ENCODE measurements around the gene TRIM29.
"Not testable (repeated sequence)": the region's sequence is repeated elsewhere in the genome, so short reads cannot be mapped to it uniquely, and the experiment has no call there.

TRIM29 gene

DNA sequence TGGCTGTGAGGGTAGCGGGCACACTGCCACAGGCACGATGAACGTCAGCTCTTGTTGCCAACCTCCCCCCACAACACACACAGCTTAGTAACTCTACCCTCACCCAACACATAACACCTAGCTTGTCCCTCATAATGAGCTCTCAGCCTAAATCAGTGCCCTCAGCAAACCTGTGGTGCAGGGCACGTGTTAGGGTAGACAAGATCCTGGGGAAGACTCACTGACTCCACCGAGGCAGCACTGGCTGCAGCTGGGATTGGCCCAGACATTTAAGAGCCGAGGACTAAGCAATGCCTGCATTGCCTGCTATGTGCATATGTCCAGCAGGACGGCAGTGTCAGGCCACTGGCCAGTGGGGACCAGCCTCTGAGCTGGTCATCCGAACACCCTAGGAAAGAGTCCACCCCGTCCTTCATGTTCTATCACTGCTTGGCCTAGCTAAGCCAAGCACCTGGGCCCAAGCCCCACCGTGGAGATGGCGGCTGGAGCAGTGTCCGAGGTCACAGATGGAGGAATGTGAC, 32.9 kb upstream of the TRIM29 start:
- no peak for DNase-seq

DNA sequence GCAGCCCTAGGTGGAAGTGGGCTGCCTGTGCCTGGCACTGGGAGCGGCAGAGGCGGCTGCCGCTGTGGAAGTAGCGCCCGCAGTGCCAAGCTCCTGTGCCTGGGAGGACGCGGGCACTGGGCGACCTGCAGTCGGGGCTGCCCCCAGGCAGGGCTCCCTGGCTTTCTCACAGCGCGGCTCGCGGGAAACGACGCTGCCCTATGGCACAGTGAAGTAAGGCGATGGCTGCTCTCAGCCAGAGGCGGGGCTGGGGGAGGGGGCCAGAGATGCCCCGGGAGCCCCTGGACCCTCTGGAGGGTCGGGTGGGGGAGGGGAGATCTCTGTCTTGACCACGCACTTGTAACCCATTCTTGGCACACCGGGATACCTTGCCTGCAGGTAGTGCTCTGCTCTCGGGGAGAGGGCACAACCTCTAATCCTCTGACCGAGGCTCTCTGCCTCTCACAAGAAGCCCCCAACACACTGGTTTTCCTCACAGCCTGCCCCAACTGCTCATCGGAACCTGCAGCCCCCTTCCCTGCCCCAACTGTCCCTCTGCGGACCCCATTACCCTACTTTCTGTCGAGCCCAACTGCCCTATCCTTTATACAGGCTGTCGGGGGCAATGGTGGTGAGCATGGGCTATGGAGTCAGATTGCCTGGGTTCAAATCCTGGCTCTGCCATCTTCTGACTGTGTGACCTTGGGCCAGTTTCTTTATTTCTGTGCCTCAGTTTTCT, 32.2 kb upstream of the TRIM29 start:
- no peak for DNase-seq

DNA sequence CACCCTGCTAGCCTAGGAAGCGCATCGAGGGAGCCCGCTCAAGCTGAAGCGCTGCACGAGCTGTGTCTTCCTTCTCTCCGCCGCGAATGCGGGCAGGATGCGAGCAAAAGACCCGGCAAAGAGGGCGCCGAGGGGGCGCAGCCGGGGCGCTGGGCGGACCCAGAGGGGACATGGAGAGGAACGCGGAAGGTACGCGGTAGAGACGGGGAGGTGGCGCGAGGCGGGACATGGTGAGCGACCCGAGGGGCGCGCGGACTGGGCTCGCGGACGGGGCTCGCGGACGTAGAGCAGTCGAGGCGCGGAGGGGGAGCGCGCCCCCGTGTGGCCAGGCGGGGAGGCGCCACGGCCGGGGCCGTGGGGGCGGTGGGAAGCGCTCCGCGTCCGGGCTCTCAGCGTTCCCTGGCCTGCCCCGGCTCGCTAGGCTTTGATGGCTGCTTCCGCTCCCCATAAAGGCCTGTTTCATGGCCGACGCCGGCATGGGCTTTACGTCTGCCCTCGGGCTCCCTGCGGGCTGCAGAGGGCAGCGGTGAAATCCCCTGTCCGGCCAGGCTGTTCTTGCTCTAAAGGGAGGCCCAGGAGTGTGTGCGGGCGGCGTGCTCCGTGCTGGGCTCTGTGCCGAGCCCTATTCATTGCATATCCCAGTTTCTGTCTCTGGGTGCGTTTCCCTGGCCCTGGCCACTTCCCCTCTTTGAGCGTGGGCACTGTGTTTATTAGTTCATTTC, 31.2 kb upstream of the TRIM29 start:
- no peak for DNase-seq

DNA sequence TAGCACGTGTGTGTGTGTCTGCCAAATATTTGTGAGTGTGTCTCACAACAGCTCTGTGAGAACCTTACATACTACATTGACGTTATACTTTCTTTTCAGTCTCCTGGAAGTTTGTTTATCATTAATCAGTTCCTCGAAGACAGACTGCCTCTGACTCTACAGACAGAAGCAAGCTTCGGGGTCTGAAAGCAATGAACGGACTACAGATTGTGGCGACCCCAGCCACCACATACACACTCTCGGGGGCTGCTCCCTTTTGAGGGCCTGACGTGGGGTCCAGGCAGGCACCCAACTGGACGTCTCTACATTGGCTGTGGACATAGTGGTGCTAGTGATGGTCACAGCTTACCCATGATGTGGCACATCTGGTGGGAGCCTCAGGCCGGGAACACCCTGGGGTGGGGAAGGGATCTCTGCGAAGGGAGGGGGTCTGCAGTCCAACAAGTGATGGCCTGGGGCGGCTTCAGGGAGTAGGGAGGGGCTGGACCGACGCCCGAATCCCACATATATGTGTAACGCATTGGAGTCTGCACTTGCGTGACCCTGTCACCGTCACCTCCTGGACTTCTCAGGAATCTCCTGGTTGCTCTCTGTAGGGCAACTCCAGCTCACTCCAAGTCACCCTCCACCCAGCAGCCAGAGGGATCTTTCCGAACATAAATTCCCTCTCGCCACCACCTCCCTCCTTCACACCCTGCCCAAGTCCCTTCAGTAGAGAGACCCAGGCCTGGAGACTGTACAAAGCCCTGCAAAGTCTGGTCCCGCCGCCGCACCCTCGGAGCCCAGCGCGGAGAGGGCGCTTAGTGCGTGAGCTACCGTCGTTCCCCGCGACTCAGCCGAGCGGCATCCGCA, 30.4 kb upstream of the TRIM29 start:
- DNase-seq, result no peak

DNA sequence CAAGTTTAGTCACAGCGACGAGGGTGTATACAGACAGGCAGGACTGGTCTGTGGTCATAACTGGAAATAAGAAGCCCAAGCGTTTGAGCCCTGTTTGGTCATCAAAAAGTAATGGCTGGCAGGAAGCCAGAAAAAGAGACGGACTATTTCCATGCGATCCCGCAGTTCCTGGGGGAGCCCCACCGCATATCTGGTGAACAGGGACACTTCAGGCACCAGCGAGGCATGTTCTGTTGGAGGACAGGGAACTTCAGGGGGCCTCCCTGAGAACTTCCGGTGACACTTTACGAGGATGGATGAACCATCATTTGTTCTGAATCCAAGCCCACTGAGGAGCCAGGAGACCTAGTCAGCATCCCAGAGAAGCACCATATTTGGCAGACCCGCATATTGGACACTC, 29.7 kb upstream of the TRIM29 start:
- DNase-seq, result no peak

DNA sequence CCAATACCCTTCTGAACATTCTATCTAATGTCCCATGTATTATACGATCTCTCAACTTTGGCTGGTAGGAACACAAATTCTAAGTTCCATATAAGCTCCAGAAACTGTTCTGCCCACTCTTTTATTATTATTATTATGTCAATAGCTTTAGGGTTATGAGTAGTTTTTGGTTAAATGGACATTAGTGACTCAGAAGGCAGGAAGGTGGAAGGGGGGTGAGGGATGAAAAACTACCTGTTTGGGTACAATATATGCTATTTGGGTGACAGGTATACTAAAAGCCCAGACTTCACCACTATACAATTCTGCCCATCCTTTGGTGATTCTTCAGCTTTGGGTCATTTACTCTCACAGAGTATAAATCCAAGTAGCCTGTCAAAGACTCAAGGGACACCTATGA, 22.5 kb upstream of the TRIM29 start:
- DNase-seq, result no peak

DNA sequence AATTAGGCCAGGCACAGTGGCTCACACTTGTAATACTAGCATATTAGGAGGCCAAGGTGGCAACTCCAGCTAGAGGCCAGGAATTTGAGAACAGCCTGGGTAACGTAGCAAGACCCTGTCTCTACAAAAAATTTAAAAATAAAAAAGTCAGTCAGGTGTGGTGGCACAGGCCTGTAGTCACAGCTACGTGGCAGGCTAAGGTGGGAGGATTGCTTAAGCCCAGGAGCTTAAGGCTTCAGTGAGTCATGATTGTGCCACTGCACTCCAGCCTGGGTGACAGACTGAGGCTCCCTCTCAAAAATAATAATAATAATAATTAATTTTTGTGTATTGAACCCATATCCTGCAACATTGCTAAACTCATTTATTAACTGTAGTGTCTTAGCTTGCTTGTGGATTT, 15.3 kb upstream of the TRIM29 start:
- DNase-seq, result no peak

DNA sequence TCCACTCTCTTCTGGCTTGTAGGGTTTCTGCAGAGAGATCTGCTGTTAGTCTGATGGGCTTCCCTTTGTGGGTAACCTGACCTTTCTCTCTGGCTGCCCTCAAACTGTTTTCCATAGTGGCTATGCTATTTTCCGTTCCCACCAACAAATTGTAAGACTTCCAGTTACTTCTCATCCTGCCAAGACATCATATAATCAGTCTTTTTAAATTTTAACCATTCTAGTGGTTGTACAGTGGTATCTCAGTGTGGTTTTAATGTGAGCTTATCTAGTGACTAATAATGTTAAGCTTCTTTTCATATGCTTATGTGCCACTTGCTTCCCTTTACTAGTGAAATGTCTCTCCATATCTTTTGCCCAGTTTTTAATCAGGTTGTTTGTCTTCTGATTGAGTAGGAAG, 13.6 kb upstream of the TRIM29 start:
- DNase-seq, result no peak

DNA sequence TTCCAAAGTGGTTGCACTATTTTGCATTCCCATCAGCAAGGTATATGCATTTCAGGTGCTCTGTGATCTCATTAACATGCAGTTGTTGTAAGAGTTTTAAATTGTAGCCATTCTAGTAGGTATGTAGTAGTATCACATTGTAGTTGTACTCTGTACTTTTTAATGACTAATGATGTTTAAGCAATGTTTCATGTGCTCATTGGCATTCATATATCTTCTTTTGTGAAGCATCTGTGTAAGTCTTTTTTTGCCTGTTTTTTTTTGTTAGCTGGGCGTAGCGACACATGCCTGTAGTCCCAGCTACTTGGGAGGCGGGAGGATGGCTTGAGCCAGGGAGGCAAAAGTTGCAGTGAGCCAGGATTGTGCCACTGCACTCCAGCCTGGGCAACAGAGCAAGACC, 11.3 kb upstream of the TRIM29 start:
- no peak for DNase-seq

DNA sequence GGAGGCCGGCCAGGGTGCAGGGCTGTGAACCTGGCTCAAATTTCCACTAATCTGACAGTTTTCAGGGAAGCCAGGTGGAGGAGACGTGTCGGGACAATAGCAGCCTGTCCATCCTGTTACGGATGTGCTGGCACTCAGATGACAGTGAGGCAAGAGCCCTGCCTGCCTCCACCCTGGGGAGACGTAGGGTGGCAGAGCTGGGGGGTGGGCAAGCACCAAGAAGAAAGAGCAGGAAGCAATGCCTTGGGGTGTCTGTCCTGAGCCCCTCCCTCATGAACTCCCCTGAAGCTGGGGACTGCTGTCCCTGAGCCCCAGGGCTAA, 10.0 kb upstream of the TRIM29 start:
- no peak for DNase-seq

DNA sequence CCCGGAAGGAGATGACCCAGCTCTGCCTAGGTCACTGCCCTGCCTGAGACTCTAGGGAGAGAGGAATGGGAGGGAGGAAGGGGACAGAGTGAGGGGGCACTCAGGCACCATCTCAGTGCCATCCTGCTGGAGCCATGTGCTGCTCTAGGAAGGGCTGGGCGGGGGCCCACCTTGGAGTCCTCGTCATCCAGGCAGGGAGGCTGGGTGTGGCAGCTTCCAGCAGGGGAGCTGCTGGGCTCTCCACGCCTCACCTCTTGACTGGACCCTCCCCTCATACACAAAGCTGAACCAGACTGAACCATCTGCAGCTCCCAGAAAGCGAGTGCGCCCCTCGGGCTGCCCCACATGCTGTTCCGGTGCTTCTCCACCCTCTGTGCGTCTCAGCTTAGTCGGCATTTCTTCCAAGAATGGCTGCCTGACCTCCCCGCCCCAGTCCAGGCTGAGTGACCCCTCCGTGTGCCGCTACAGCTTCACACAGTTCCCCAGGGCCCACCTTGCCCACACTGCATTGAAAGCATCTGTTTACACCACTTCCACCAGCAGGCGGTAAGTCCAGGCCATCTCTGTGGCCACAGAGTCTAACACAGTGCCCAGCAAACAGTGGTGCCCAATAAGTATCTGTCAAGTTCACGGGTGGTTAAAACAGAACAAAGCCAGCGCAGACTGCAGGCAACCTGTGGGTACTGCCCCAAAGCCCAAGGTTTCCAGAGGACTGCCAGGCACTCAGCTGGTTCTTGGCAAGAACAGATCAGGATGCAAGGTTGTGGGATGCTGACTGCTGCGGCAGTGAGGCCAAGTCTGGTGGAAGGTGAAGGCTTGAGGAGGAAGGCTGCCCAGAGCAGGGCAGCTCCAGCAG, 9.4 kb upstream of the TRIM29 start:
- no peak for DNase-seq

DNA sequence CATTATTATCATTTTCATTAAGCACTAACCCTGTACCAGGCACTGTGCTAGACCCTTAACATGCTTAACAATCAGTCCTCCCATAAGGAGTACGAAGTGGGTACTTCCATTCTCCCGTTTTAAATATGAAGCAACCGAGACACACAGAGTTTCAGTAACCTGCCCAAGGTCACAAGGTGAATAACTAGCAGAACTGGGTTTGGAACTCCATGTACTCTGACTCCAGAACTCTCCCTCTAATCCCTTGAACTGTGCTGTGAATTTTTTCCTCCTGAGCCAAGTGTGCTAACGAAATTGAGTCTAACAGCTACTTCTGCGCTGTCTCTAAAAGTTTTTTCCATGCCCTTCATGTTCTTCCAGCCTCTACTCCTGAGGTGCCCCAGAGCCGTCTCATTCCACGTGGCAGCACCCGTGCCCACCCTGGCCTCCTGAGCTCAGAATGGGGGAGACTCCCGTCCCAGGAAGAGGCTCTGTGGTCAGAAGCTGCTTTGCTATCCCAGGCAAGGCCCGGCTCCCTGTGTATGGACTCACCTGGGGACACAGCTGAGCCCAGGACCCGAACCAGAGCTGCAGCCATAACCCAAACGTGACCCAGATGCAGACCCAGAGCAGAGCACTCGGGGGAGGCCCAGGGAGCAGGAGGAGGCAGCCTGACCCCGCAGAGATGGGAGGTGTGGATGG, 8.6 kb upstream of the TRIM29 start:
- DNase-seq, result no peak

DNA sequence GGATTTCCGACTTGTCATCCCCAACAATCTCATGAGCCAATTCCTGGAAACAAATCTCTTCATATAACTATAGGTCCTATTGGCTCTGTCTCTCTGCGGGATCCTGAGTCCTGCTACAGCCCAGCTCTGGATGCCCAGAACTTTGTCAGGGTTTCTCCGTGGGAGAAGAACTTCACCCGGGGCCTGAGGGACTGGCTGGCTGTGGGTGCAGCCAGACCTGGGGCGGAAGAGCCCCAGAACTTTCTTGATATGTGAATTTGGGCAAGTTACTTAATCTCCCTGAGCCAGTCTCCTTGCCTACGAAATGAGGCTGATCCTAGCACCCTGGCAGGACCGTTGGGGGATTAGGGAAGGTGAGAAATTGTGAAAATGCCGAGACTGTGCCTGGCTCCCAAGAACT, 6.6 kb upstream of the TRIM29 start:
- no peak for DNase-seq

DNA sequence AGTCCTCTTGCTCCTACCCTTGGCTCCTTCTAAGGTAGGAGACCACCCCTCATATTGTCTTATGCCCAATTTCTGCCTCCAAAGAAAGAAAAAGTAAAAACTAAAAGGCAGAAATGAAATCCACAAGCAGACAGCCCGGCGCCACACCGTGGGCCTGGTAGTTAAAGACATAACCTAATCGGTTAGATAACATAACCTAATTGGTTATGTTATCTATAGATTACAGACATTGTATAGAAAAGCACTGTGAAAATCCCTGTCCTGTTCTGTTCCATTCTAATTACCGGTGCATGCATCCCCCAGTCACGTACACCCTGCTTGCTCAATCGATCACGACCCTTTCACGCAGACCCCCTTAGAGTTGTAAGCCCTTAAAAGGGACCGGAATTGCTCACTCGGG, 5.6 kb upstream of the TRIM29 start:
- DNase-seq, result not testable (repeated sequence)

DNA sequence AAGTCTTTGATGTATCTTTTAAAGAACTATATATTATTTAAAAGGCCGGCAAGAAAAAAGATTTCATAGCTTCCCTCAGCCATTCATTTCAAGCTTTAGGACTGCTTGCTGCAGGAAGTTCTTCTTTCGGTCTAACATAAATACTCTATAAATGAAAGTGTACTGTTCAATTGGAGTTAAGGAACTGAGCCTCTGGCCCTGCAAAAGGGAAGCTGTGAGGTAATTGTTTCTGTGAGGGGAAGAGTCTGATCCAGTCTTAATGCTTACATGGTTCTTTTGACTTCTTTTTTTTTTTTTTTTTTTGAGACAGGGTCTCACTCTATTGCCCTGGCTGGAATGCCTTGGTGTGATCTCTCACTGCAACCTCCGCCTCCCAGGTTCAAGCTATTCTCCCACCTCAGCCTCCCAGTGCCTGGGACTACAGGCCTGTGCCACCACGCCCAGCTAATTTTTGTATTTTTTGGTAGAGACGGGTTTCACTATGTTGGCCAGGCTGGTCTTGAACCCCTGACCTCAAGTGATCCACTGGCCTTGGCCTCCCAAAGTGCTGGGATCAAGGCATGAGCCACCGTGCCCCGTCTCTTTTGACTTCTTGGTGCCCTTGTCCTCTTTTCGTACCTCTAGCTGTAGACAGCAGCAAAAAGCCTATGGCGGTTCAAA, 4.7 kb upstream of the TRIM29 start:
- DNase-seq, result no peak

DNA sequence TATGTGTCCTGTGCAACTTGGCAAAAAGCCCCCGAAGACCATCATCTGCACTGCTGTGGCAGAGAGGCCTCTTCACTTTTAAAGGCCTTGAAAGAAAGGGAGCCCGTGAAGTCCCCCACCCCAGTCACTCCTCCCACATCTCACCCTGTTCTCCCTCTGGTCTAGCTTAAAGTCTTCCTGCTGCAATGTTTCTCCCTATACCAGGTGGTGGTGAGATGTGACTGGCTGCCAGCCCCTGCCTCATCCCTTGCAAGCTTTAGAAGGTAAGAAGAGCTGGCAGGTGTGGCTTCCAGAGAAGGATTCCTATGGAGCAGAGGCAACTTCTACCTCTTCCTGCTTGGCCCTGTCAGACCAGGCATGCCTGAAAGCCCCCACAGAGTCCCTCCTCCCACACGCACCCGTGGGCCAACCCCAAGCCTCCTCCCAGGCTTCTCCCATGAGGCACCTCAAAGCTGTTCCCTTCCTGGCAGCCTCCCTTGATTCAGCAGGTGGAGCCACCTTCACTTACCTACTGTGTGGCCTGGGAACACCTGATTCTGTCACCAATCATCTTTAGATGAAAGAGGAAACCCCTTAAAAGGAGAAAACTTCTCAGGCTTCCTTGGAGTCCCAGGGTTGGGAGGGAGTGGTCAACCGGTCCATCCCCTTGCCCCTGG, 4.0 kb upstream of the TRIM29 start:
- DNase-seq, result no peak

DNA sequence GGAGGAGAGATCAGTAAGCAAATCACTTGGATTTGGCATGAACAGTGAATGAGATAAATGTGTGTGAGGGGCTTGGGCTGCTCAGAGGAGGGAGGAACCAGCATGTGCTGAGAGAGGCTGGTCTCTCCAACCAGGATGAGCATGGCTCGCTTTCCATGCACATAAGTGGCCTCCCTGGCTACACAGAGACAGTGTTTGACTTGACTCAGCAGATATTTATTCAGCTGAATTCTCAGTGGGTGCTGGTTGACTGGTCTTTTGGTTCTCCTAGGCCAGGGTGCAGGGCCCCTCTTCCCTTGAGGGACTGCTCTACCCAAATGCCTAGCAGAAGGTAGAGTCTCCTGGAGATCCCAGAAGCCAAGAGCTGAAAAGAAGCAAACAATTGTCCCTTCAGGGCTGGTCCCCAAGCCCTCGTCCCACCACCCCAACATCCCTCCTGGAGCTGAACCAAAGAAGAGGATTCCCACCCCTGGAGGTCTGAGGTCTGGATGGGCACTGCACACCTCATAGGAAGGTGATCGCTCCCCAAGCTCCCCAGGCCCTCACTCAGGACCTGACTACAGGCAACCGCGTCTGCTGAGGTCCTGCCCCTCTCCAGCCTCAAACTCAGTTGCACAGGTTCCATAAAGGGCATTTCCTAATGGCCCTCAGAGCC, 3.3 kb upstream of the TRIM29 start:
- DNase-seq, result no peak

DNA sequence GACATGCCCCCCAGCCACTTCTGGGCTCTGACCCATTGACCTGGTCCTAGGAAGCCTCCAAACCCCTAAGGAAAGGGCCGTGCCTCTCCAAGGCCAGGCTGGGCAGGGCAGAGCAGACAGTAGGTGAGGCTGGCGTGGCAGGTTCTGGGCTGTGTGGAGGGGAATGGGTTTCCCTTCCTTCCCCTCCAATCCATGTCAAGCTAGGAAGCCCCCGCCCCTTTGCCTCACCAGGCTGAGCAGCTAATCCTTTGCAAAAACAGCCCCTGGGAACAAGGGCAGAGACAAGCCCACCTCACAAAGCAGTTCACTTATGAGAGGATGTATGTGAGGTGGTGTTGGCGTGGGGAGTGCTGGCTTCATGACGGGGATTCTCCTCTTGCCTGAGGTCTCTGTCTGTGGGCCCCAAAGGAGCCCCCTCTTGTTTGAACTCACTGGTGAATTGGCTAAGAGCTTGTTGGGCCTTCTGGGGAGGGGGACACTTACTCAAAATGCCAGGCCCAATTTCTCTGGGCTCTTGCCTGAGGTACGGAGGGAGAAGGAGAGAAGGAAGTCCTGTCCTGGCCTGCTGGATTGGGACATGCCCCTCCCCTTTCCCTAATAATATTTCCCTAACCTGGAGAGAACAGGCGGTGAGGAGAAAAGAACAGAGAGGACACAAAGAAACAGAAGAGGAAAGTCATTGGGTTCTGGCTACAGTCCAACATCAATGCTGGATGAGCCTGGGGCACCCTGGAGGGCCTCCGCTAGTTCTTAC, 1.6 kb upstream of the TRIM29 start:
- no peak for DNase-seq

DNA sequence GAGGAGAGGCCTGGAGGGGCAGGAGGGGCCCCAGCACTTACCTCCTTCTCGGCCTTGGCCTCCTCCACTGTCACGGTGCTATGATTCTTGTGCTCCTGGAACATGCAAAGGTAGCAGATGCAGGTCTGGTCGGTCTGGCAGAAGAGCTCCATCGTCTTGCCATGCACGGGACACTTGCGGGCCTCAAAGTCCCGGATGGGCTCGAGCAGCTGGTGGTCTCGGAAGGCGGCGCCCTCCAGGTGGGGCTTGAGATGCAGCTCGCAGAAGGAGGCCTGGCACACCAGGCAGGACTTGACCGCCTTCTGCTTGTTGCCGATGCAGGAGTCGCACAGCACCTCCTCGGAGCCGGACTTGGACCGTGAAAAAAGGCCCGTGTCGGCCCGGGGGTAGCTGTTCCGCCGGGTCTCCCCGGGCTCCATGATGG, 714 bp downstream of the TRIM29 start:
- DNase-seq, result no peak

DNA sequence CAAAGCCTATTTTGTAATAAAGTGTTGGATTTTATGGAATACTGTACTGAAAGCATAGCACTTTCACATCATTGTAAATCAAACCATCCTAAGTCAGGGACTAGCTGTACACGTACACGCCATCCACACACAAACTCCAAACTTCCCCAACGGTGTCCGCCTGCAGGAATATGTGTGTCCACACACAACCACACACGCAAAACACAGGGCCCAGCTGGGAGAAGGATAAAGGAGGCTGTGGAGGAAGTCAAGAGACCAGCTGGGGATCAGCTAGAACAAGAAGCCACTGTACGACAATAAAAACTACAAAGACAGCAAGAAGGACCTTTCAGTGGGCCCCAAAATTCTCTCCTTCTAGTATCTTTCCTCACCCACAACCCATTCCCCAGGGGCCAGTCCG, 1.6 kb downstream of the TRIM29 start:
- DNase-seq, result no peak

Measured in NCI-H524 treated with DMSO at 0.1 percent for 48 hours (cell line).